ENCODE data around the gene NT5DC3.

NT5DC3 gene

GRCh38 chr12:103839609-103840461 lies 1.2 kb downstream of the NT5DC3 start:
- Histone ChIP-seq H3K27ac (ENCODE audit: low read depth, low read length, poor library complexity, severe bottlenecking) (no peak overlapping the region), H3K4me2 (ENCODE audit: low read length) (peak overlapping the region; percentile 68), H3K4me1 (ENCODE audit: insufficient read depth, low read length, severe bottlenecking) (peaks cover 9% of the 10 kb centered on the region), H3K27me3 (ENCODE audit: insufficient read depth, low read length) (no peaks in the 10 kb centered on the region), H2AFZ (ENCODE audit: low read length) (no peak overlapping the region), H3F3A (ENCODE audit: insufficient read depth, low read length) (no peaks in the 10 kb centered on the region), H3K9me2 (ENCODE audit: low read depth, low read length) (no peaks in the 10 kb centered on the region), H3K9ac (ENCODE audit: low read length) (peak overlapping the region; percentile 79), H3K4me3 (ENCODE audit: low read depth, low read length, poor library complexity, severe bottlenecking) (peak overlapping the region; percentile 80), H3K9me3 (ENCODE audit: low read length) (no peaks in the 10 kb centered on the region), H3K36me3 (ENCODE audit: insufficient read depth, low read length) (no peaks in the 10 kb centered on the region), H4K20me1 (ENCODE audit: insufficient read depth, low read length) (no peaks in the 10 kb centered on the region), H3K79me2 (ENCODE audit: insufficient read depth, low read length) (no peaks in the 10 kb centered on the region)
- TF ChIP-seq EZH2 (IDR thresholded peaks at IDR 0.05; ENCODE audit: borderline replicate concordance, low read length), result no peak
- TF ChIP-seq, protein P1, sequence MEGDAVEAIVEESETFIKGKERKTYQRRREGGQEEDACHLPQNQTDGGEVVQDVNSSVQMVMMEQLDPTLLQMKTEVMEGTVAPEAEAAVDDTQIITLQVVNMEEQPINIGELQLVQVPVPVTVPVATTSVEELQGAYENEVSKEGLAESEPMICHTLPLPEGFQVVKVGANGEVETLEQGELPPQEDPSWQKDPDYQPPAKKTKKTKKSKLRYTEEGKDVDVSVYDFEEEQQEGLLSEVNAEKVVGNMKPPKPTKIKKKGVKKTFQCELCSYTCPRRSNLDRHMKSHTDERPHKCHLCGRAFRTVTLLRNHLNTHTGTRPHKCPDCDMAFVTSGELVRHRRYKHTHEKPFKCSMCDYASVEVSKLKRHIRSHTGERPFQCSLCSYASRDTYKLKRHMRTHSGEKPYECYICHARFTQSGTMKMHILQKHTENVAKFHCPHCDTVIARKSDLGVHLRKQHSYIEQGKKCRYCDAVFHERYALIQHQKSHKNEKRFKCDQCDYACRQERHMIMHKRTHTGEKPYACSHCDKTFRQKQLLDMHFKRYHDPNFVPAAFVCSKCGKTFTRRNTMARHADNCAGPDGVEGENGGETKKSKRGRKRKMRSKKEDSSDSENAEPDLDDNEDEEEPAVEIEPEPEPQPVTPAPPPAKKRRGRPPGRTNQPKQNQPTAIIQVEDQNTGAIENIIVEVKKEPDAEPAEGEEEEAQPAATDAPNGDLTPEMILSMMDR (IDR thresholded peaks at IDR 0.05; ENCODE audit: low read length), result no peak

GRCh38 chr12:103839103-103839502 lies 1.9 kb downstream of the NT5DC3 start:
- H3K4me3 ChIP-seq (ENCODE audit: low read depth, low read length, poor library complexity, severe bottlenecking), result no peak overlapping the region
- H3K4me2 ChIP-seq (ENCODE audit: low read length), result no peak overlapping the region
- no peaks in the 10 kb centered on the region for H3K27me3 ChIP-seq (ENCODE audit: insufficient read depth, low read length)
- H3K79me2 ChIP-seq (ENCODE audit: insufficient read depth, low read length), result no peaks in the 10 kb centered on the region
- no peak overlapping the region for H3K9ac ChIP-seq (ENCODE audit: low read length)
- H4K20me1 ChIP-seq (ENCODE audit: insufficient read depth, low read length), result no peaks in the 10 kb centered on the region
- no peaks in the 10 kb centered on the region for H3F3A ChIP-seq (ENCODE audit: insufficient read depth, low read length)
- H3K9me2 ChIP-seq (ENCODE audit: low read depth, low read length), result no peaks in the 10 kb centered on the region
- no peaks in the 10 kb centered on the region for H3K9me3 ChIP-seq (ENCODE audit: low read length)
- no peaks in the 10 kb centered on the region for H3K36me3 ChIP-seq (ENCODE audit: insufficient read depth, low read length)
- TF ChIP-seq, protein P1 (IDR thresholded peaks at IDR 0.05; ENCODE audit: low read length), result no peak
- no peak for TF ChIP-seq EZH2 (IDR thresholded peaks at IDR 0.05; ENCODE audit: borderline replicate concordance, low read length)
- no peak overlapping the region for H2AFZ ChIP-seq (ENCODE audit: low read length)
- no peak overlapping the region for H3K27ac ChIP-seq (ENCODE audit: low read depth, low read length, poor library complexity, severe bottlenecking)
- peaks cover 9% of the 10 kb centered on the region for H3K4me1 ChIP-seq (ENCODE audit: insufficient read depth, low read length, severe bottlenecking)

DNA sequence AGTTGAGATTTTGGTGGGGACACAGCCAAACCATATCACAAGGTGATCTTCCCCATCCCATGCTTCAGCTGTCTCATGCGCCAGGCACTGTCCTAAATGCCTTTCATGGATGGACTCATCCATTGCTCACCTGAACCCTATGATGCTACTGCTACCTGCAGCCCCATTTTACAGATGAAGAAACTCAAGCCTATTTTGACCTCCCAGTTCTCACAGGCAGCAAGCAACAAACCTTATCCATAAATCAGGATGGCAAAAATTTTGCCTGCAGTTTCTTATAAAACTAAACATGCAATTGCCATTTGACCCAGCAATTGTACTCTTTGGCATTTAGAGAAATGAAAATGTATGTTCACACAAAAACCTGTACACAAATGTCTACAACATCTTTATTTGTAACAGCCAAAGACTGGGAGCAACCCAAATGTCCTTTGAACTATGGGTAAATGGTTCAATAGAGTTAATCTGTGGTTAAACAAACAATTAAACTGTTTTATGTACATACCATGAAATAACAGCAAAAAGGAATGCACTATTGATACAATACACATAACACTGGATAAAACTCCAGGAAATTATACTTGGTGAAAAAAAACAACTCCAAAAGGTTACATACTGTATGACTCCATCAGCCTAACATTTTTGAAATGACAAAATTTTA lies 2.6 kb downstream of the NT5DC3 start:
- Histone ChIP-seq H3K4me2 (ENCODE audit: low read length) (no peak overlapping the region), H3K4me1 (ENCODE audit: insufficient read depth, low read length, severe bottlenecking) (peaks cover 9% of the 10 kb centered on the region), H3K9me2 (ENCODE audit: low read depth, low read length) (no peaks in the 10 kb centered on the region), H3K27me3 (ENCODE audit: insufficient read depth, low read length) (no peaks in the 10 kb centered on the region), H2AFZ (ENCODE audit: low read length) (no peak overlapping the region), H3K4me3 (ENCODE audit: low read depth, low read length, poor library complexity, severe bottlenecking) (no peak overlapping the region), H3F3A (ENCODE audit: insufficient read depth, low read length) (no peaks in the 10 kb centered on the region), H3K79me2 (ENCODE audit: insufficient read depth, low read length) (no peaks in the 10 kb centered on the region), H3K36me3 (ENCODE audit: insufficient read depth, low read length) (no peaks in the 10 kb centered on the region), H3K9me3 (ENCODE audit: low read length) (no peaks in the 10 kb centered on the region), H3K9ac (ENCODE audit: low read length) (no peak overlapping the region), H3K27ac (ENCODE audit: low read depth, low read length, poor library complexity, severe bottlenecking) (no peak overlapping the region), H4K20me1 (ENCODE audit: insufficient read depth, low read length) (no peaks in the 10 kb centered on the region)
- TF ChIP-seq, protein P1 (IDR thresholded peaks at IDR 0.05; ENCODE audit: low read length), result no peak
- no peak for TF ChIP-seq EZH2 (IDR thresholded peaks at IDR 0.05; ENCODE audit: borderline replicate concordance, low read length)

Data from OCI-LY1 (cell line).